Type B pancreatic cell (in vitro differentiated cells): ENCODE measurements around the gene U2AF2. TPM values are rescaled to one million over a fixed set of nuclear protein-coding genes. Genes with fewer than 3 reads are reported as not detected.

ENCODE experiments used
- DNase-seq: peaks from one replicate; pipeline ENCODE4 v3.0.0; 2021; ENCODE audit warnings: mixed read lengths; ENCODE audit not compliant: unreplicated experiment; ENCODE audit errors: extremely low spot score
- H3K27ac Mint-ChIP-seq: 2 replicates; pipeline ENCODE4 v1.8.0; 2021; ENCODE audit warnings: mild to moderate bottlenecking, mixed read lengths
- H3K27me3 Mint-ChIP-seq: 2 replicates; pipeline ENCODE4 v1.8.0; 2021; ENCODE audit warnings: mixed read lengths
- H3K36me3 Mint-ChIP-seq: 2 replicates; pipeline ENCODE4 v1.8.0; 2021; ENCODE audit warnings: mixed read lengths
- H3K4me1 Mint-ChIP-seq: one replicate; pipeline ENCODE4 v1.8.0; 2021; ENCODE audit warnings: mixed read lengths; ENCODE audit not compliant: unreplicated experiment
- H3K4me3 Mint-ChIP-seq: 2 replicates; pipeline ENCODE4 v1.8.0; 2021; ENCODE audit warnings: mild to moderate bottlenecking, mixed read lengths
- H3K9me3 Mint-ChIP-seq: 2 replicates; pipeline ENCODE4 v1.8.0; 2021; ENCODE audit warnings: mixed read lengths
- total RNA-seq: library from RNA; stranded (reverse); gene quantifications from 2 replicates; pipeline ENCODE4 v1.2.1, GENCODE V29; 2021; ENCODE audit warnings: low replicate concordance
- TF ChIP-seq, protein P1 (sequence below): fragments of 200-600 bp; sonication (generic); conservative IDR thresholded peaks from 2 replicates; pipeline ENCODE4 v1.5.0; 2021; ENCODE audit warnings: antibody characterized with exemption, mild to moderate bottlenecking

Gene U2AF2
- total RNA-seq, 1 donor from 2014 or later = 232 TPM

DNA sequence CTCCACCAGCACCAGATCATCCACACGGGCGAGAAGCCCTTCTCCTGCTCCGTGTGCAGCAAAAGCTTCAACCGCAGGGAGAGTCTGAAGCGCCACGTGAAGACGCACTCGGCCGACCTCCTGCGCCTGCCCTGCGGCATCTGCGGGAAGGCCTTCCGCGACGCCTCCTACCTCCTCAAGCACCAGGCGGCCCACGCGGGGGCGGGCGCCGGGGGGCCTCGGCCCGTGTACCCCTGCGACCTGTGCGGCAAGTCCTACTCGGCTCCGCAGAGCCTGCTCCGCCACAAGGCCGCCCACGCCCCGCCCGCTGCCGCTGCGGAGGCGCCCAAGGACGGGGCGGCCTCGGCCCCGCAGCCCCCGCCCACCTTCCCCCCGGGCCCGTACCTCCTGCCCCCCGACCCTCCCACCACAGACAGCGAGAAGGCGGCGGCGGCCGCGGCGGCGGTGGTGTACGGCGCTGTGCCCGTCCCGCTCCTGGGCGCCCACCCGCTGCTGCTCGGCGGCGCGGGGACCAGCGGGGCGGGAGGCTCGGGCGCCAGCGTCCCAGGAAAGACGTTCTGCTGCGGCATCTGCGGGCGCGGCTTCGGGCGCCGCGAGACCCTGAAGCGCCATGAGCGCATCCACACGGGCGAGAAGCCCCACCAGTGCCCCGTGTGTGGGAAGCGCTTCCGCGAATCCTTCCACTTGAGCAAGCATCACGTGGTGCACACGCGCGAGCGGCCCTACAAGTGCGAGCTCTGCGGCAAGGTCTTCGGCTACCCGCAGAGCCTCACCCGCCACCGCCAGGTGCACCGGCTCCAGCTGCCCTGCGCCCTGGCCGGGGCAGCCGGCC lies 39.9 kb upstream of the U2AF2 start:
- Mint-ChIP-seq H3K4me1 (no peaks in the 10 kb centered on the region), H3K27ac (no peak overlapping the region), H3K9me3 (no peaks in the 10 kb centered on the region), H3K4me3 (no peak overlapping the region), H3K27me3 (no peaks in the 10 kb centered on the region), H3K36me3 (peaks cover 16% of the 10 kb centered on the region)
- TF ChIP-seq, protein P1, sequence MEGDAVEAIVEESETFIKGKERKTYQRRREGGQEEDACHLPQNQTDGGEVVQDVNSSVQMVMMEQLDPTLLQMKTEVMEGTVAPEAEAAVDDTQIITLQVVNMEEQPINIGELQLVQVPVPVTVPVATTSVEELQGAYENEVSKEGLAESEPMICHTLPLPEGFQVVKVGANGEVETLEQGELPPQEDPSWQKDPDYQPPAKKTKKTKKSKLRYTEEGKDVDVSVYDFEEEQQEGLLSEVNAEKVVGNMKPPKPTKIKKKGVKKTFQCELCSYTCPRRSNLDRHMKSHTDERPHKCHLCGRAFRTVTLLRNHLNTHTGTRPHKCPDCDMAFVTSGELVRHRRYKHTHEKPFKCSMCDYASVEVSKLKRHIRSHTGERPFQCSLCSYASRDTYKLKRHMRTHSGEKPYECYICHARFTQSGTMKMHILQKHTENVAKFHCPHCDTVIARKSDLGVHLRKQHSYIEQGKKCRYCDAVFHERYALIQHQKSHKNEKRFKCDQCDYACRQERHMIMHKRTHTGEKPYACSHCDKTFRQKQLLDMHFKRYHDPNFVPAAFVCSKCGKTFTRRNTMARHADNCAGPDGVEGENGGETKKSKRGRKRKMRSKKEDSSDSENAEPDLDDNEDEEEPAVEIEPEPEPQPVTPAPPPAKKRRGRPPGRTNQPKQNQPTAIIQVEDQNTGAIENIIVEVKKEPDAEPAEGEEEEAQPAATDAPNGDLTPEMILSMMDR = no peak
- DNase-seq = no peak

DNA sequence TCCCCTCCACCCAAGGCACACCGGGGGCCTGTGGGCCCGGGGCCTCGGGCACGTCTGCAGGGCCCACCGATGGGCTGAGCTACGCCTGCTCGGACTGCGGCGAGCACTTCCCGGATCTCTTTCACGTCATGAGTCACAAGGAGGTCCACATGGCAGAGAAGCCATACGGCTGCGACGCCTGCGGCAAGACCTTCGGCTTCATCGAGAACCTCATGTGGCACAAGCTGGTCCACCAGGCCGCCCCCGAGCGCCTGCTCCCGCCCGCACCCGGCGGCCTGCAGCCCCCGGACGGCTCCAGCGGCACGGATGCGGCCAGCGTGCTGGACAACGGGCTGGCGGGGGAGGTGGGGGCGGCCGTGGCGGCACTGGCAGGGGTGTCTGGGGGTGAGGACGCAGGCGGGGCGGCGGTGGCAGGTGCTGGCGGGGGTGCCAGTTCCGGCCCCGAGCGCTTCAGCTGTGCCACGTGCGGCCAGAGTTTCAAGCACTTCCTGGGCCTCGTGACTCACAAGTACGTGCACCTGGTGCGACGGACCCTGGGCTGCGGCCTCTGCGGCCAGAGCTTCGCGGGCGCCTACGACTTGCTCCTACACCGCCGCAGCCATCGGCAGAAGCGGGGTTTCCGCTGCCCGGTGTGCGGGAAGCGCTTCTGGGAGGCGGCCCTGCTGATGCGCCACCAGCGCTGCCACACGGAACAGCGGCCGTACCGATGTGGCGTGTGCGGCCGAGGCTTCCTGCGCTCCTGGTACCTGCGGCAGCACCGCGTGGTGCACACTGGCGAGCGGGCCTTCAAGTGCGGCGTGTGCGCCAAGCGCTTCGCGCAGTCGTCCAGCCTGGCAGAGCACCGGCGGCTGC lies 39.1 kb upstream of the U2AF2 start:
- Mint-ChIP-seq H3K4me3 (no peak overlapping the region), H3K4me1 (no peaks in the 10 kb centered on the region), H3K36me3 (peaks cover 16% of the 10 kb centered on the region), H3K9me3 (no peaks in the 10 kb centered on the region), H3K27ac (no peak overlapping the region), H3K27me3 (no peaks in the 10 kb centered on the region)
- DNase-seq = no peak
- TF ChIP-seq, protein P1 = no peak

DNA sequence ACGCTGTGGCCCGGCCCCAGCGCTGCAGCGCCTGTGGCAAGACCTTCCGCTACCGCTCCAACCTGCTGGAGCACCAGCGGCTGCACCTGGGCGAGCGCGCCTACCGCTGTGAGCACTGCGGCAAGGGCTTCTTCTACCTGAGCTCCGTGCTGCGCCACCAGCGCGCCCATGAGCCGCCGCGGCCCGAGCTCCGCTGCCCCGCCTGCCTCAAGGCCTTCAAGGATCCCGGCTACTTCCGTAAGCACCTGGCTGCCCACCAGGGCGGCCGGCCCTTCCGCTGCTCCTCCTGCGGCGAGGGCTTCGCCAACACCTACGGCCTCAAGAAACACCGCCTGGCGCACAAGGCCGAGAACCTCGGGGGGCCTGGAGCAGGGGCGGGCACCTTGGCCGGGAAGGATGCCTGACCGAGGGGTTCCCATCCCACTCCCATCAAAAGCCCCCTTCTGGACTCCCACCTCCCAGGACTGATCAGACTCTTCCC lies 38.4 kb upstream of the U2AF2 start:
- no peaks in the 10 kb centered on the region for H3K4me1 Mint-ChIP-seq
- peaks cover 14% of the 10 kb centered on the region for H3K36me3 Mint-ChIP-seq
- TF ChIP-seq, protein P1 = no peak
- H3K27me3 Mint-ChIP-seq = no peaks in the 10 kb centered on the region
- no peaks in the 10 kb centered on the region for H3K9me3 Mint-ChIP-seq
- no peak for DNase-seq
- H3K27ac Mint-ChIP-seq = no peak overlapping the region
- no peak overlapping the region for H3K4me3 Mint-ChIP-seq

DNA sequence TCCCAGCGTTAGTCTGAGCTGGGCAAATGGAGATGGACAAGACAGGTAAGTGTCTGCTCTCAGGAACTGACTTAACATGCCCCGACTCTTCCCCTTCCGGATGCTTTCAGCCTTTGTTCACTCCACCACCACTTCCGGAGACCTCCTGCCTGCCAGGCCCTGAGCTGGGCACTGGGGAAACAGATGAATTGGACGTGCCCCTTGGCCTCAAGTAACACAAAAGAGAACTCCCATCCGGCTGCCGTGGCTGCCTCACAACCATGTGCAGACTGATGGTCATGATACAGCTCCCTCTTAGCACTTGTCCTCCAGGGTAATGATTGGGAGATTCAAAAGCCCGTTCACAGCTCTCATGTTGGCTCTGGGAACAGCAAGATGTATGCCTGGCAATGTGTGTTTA lies 37.4 kb upstream of the U2AF2 start:
- H3K27ac Mint-ChIP-seq = no peak overlapping the region
- H3K4me1 Mint-ChIP-seq = no peaks in the 10 kb centered on the region
- no peaks in the 10 kb centered on the region for H3K9me3 Mint-ChIP-seq
- no peaks in the 10 kb centered on the region for H3K27me3 Mint-ChIP-seq
- DNase-seq = no peak
- TF ChIP-seq, protein P1 = no peak
- H3K4me3 Mint-ChIP-seq = no peak overlapping the region
- H3K36me3 Mint-ChIP-seq = peaks cover 14% of the 10 kb centered on the region

DNA sequence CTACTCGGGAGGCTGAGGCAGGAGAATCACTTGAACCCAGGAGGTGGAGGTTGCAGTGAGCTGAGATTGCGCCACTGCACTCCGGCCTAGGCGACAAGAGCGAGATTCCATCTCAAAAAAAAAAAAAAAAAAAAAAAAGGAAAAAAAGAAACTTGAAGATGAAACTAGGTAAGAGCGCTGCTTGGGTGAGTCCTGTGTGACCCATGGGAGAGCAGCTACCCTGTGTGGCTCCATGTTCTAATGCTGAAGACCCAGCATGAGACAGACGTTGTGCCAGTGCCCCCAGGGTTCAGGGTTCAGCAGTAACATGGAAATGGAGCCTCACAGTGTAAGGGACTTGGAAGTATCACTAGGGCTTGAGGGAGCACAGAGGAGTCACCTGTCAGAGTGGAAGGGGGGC lies 36.4 kb upstream of the U2AF2 start:
- Mint-ChIP-seq H3K36me3 (peaks cover 8% of the 10 kb centered on the region), H3K4me3 (no peak overlapping the region), H3K27me3 (no peaks in the 10 kb centered on the region), H3K4me1 (peaks cover 1% of the 10 kb centered on the region), H3K27ac (no peak overlapping the region), H3K9me3 (no peaks in the 10 kb centered on the region)
- DNase-seq = no peak
- TF ChIP-seq, protein P1 = no peak
